ENCODE measurements around the gene ALOX5.
A peak's percentile ranks its signal among the peaks of the same experiment; 100 is the strongest.
"Not testable (repeated sequence)": the region's sequence is repeated elsewhere in the genome, so short reads cannot be mapped to it uniquely, and the experiment has no call there.

The ALOX5 gene

DNA sequence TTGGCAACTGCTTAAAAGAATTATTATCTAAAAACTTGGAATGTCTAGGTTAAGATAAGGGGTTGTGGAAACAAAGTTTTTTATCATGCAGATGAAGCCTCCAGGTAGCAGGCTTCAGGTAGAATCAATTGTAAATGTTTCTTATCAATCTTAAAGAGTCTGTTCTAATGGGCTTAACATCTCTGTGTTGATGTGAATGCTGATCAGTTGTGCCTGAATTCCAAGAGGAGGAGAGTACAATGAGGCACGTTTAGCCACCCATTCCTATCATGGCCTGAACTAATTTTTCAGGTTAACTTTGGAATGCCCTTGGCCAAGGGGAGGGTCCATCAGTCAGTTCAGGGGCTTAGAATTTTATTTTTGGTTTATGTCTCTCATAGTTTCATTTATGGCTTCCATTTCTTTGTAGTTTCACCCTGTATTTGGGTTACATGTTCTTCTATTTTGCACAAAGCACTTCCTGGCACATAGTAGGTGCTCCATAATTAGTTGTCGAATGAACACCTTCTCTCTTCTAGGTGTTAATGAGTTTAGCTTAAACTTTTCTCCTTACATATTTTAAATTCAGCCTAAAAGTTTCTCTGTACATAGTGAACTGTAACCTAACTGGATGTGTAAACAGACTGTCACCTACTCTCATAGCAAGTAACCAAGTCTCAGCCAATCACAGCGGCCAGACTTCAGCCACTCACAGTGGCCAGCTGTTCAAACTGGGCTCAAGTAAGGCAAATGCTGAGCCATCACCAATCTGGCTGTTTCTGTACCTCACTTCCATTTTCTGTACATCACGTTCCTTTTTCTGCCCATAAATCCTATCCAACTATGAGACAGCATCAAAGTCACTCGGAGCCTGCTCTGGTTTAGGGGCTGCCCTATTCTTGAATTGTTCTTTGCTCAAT is 34.7 kb downstream of the ALOX5 start:
- DNase-seq, result no peak

DNA sequence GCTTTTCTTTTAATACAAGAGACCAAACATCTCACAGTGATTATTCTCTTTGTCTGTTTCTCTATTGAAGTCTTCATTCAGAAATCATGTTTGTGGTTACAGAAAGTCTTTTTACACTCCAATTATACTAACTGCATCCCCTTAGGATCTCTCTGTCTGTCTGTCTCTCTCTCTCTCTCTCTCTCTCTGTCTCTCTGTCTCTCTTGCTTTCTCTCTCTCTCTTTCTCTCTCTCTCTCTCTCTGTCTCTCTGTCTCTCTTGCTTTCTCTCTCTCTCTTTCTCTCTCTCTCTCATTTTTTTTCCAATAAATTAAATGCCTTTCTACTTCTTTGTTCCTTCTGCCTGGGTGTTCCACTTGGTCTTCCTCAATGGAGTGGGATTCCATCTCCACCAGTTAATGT is 35.3 kb downstream of the ALOX5 start:
- DNase-seq, result not testable (repeated sequence)

DNA sequence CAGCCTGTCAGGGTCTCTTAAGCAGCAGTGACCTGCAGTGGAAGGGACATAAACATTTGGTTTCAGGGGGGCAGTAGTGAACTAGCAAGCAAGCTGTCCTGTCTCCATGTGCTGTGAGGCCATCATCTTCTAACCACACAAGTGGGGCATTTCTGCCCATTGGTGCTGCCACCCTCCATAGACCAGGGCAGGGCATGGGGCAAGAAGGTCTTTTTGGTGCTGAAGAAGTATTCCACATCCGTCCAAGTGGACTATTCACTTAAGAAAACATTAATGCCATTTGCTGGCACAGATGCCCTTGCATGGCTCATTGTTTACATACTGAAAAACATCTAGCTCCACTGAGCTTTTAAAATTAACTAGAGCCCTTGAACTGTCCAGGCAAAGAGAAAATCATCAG is 35.8 kb downstream of the ALOX5 start:
- no peak for DNase-seq

DNA sequence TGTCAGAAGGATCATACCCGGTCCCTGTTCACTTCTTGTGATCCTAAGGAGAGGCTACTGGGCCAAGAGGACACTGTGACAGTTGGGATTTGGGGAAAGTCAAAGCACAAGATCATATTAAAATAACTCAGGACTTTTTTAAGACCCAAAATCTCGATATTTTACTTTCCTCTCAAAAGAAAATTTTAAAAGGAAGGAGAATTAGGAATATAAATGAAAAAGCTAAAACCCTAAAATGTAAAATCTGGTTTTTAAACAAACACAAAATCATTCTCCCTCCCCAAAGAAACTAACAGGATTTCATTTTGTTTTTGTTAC is 36.4 kb downstream of the ALOX5 start:
- DNase-seq, result no peak

DNA sequence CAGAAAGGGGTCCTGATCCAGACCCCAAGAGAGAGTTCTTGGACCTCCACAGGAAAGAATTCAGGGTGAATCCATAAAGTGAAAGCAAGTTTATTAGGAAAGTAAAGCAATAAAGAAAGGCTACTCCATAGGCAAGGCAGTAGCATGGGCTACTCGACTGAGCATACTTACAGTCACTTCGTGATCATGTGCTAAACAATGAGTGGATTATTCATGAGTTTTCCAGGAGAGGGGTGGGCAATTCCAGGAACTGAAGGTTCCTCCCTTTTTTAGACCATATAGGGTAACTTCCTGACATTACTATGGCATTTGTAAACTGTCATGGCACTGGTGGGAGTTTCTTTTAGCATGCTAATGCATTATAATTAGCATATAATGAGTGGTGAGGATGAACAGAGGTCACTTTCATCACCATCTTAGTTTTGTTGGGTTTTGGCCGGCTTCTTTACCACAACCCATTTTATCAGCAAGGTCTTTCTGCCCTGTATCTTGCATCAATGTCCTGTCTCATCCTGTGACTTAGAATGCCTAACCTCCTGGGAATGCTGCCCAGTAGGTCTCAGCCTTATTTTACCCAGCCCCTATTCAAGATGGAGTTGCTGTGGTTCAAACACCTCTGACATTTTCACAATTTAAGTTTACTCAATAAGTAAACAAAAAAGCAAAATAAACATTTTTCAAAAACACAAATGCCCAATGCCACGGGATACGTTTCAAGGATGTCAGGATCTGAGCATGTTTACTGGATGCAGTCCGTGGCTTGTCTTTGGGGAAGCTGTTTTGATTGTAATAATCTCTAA is 37.0 kb downstream of the ALOX5 start:
- no peak for DNase-seq

DNA sequence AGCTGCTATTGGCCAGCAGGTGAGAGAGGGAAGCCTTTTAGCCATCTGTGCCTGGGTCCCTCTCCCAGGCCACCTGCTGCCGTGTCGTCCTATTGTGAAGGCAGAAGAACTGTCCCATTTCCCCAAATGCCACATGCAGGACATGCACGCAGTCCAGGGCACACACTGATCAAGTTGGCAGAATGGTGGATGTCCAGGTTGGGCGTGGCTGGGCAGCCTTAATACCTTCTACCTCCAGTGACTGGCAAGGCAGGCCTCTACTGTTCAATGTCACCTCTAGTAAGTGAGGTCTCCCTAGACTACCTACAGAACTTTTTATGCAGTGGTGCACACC is 37.6 kb downstream of the ALOX5 start:
- no peak for DNase-seq

DNA sequence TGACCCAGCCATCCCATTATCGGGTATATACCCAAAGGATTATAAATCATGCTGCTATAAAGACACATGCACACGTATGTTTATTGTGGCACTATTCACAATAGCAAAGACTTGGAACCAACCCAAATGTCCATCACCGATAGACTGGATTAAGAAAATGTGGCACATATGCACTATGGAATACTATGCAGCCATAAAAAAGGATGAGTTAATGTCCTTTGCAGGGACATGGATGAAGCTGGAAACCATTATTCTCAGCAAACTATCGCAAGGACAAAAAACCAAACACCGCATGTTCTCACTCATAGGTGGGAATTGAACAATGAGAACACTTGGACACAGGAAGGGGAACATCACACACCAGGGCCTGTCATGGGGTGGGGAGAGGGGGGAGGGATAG is 41.0 kb downstream of the ALOX5 start:
- not testable (repeated sequence) for DNase-seq

DNA sequence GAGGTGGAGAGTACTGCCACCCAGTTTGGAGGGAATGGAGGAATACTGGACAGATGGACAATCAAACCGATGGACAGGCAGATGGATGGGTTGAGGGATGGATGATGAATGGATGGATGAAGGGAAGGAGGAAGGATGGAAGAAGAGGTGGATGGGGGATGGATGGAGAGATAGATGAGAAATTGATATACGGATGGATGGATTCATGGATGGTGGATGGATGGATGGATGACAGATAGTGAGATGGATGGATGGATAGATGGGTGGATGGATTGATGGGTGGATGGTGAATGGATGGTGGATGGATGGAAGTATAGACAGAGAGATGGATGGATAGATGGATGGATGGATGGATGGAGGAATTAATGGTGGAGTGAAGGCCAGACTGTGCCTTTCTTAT is 42.6 kb downstream of the ALOX5 start:
- DNase-seq, result no peak

DNA sequence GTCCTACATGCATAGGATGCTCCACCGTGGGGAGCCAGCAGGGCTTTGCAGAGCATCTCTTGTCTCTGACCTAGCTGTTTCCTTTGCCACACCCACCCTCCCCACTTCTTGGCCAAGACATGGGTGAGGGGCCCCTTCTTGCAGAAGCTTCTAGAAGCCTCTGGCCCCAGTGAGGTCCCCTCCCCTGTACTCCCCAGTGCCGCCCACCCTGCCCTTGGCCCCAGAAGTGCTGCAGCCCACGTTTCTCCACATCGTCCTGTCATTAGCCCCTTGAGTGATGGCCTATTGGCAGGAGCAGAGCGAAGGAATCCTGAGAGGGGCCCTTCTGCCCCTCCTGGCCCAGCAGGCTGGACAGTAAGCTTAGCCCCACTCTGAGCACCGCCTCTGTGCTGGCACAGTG is 43.7 kb downstream of the ALOX5 start:
- DNase-seq, result no peak

DNA sequence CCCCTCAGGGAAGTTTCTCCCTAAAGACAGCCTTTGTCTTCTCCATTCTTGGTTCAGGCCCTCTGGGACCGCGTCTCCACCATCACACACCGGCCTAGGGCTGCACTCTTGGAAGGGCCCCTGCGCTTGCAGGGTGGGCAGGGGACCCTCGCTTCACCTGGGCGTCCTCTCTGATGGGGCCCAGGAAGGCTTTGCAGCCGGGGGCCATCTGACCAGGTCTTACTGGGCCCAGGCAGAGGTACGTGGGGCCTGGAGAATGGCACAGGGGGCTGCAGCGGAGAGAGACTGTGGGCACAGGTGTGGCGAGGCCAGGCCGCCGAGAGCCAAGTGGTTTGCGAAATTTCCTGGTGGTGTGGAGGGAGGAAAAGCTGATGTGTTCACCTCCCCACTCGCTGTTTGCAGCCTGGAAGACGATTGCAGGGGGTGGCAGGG is 44.4 kb downstream of the ALOX5 start:
- no peak for DNase-seq

DNA sequence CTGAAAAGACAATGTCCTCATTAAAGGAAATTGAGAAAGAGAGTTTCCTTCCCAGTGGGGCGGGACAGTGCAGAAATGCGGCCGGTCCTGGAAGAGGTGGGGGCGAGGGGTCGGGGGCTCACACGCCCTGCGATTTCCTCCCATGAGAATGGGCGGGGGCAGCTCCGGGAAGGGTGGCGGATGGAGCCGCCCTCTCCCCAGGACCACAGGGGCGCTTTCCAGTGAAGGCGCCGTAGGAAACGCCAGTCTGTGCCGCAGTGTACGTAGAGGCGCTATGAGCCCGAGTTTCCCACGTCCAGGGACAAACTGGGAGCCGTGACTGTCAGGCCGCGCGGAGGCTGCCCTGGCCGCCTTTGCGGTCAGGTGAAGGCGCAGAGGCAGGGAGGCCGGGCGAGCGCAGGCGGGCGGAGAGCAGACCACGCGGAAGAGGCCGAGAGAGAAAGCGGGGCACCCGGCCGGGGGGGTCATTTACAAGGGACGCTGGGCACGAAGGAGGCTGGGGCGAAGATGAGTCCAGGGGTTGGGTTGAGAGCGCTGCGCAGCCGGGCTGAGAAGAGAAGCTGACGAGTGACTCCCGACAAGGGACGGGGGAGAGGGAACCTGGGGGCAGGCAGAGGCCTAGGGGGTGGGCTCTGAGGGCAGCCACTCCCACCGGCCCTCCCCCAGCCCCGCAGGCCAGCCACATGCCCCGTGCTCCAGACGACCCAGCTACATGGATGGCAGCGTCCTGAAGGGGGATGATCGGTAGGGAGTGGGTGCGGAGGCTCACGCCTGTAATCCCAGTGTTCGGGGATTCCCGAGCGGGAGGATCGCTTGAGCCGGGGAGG is 45.0 kb downstream of the ALOX5 start:
- DNase-seq, result peak; percentile 54

DNA sequence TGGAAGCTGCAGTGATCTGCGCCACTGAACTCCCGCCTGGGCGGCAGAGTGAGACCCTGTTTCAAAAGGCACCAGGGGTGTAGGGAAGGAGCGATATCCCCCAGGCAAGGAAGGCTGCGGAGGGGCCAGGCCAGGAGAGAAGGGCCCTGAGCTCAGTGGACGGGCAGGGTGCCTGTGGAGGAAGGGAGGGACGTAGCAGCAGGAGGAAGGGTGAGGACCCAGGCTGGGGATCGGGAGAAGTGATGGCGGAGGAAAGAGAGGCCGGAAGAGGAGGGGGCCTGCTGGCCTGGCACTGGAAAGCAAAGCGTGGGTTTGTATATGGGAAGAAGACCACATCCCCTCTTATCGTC is 45.6 kb downstream of the ALOX5 start:
- no peak for DNase-seq

DNA sequence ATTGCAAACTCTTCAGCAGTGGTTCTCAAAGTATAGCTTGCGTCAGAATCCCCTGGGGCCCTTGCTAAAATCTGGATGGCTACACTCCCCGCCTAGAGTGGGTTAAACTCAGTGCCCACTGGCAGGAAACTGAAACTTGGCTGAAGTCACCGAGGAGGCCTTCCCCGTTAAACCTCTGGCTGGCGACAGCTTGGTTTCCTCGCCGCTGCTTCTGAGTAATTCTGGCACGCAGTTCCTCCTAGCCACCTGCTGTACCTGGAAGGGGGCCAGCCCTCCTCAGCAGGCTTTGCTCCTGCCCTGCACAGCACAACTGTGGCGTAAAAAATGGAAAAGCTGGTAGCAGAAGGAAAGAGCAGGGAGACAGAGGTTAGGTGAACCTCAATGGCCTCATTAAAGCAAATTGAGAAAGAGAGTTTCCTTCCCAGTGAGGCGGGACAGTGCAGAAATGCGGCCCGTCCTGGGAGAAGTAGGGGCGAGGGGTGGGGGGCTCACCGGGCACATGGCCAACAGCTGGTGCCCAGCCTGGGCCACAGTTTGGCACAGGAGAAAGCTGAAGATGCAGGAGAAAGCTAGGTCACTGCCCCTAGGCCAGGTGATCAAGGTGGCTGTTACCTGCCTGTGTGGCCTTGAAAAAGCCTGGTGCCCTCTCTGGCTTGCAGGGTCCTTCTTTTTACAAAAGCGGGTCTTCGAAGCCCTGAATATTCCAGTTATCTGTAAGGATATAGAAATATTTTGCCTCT is 46.6 kb downstream of the ALOX5 start:
- peak; percentile 63 for DNase-seq

DNA sequence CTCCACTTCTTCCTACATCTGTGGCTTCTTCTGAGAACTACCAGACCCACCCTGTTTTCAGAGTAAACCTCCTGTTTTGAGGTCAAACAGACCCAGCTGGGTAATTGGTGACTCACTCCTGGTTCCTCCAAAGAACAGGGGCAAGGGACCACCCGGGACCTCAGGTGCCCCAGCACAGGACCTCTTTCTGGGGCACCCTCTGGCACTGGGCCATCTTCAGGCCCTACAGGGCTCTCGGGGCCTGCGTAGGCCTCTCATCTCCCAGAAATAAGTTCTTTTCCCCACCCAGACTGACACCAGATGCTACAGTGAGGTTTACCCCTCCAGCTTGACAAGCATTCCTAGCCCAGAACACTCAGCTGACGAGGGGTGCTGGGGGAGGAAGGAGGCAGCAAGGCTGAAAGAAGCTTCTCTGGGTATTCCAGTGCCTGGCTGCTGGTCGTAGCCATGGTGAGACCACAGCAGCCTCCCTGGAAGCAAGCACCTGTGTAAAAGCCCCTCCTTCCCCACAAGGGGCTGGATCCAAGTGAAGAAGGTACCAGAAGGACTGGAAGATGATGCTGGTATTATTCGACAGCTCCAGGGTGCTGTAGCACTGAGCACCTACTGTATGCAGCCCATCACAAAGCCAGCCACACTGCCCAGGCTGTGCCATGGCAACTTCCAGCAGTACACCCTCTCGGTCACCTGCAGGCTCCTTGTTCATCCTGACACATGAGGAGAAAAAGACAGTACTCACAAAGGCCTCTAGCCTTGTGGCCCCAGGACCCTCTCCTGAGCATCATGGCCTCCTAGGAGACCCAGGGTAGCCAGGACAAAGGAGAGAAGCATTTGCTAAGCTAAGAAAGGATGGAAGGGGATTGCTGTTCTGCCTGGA is 47.4 kb downstream of the ALOX5 start:
- DNase-seq, result peak; percentile 61

DNA sequence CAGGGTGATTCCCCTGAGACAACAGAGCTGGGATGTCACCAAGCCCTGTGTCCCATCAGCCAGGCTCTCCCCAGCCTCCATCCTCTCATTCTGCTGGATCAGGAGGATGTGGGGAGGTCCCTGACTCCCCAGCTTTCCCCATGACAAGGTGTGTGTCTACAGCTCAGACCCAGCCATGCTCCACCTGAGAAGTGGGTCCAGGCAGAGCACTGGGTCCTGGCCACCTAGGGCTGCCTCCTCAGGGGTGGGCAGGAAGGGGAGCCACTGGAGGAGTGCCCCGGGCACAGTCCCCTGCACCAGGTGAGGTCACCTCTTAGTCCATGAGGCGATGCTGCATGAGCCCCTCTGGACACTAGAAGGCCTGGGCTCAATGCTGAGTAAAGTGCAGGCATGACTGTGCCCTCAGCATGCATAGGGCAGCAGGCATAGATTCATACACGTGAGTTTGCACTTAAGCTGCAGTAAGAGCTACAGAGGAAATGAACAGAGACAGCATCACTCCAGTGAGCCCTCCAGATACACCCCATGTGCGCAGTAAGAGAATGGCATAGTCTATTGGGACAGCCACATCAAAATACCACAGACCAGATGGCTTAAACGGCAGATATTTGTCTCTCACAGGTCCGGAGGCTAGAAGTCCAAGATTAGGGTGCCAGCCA is 48.3 kb downstream of the ALOX5 start:
- DNase-seq, result no peak

DNA sequence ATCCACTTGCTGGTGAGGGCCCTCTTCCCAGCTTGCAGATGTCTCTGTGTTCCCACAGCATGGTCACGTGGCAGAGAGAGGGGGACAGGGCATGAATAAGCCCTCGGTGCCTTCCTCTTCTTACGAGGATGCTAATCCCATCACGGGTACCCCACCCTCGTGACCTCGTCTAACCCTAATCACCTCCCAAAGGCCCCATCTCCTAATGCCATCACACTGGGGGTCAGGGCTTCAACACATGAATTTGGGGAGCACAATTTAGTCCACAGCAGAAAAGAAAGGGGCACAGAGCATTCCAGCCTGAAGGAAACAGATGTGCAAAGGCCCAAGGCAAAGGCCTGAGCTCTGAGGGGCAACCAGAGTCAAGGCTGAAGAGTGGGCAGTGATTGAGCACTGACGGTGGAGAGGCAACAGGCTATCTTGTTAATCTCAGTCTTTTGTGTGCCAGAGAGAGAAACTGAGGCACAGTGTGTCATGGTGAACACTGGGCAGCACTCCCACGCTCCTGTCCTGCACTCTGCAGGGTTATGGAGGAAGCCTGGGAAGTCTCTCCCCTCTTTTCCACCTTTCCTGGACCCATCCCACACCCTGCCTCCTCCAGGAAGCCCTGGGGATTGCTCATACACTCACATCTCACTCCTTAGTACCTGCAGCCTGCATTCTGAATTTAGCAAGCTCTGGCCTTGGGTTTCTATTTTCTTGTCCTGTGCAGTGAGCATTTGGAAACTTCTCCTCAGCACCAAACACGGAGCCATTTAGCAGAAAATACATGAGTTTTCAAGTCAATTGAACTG is 49.0 kb downstream of the ALOX5 start:
- DNase-seq, result no peak

DNA sequence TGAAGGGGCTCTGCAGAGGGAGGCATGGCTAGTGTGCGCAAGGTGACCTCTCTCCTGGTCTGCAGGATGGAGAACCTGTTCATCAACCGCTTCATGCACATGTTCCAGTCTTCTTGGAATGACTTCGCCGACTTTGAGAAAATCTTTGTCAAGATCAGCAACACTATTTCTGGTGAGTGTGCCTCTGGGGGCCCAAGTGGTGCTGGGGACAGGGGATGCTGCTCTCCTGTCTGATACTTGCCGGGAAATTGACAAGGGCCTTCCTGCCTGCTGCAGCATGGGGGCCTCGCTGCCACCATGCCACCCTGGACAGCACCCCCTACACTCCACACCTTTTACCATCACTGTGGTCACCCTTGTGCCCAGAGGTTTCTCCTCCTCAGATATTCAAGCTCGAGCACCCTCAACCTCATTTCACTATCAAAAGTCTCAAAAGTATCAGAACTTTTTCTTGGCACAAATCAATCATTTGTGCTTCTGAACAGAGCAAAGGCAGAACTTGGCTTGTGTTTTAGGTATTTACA is 50.0 kb downstream of the ALOX5 start:
- DNase-seq, result no peak

DNA sequence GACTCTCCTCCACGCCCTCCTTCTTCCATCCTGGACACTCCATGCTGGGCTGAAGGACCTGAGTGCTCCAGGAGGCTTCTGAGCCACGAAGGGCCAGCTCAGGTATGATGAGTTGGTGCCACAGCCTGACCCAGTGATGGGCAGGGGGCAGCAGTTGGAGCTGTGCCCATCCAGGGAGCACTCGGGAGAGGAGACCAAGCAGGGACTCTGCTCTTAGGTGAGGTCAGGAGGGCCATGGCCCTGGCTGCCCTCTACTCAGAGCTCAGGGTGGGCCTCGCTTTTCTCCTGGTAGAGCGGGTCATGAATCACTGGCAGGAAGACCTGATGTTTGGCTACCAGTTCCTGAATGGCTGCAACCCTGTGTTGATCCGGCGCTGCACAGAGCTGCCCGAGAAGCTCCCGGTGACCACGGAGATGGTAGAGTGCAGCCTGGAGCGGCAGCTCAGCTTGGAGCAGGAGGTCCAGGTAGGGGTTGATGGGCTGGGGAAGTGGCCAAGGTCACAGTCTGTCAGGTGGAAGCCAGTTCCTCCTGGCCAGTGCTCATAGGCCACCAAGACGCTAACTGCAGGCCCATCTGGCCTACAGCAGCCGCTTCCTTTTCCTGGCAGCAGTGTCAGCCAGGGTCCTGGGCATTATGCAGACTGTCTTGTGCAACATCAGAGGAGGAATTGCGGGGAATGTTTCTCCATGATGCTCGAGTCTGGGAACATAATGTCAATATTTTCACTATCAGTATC is 50.8 kb downstream of the ALOX5 start:
- no peak for DNase-seq

Measured in activated gamma-delta T cell treated with Interleukin-2 at 50 U/mL for 16 hours (primary cell).